ENCODE data around the gene SH3PXD2A.

DNA sequence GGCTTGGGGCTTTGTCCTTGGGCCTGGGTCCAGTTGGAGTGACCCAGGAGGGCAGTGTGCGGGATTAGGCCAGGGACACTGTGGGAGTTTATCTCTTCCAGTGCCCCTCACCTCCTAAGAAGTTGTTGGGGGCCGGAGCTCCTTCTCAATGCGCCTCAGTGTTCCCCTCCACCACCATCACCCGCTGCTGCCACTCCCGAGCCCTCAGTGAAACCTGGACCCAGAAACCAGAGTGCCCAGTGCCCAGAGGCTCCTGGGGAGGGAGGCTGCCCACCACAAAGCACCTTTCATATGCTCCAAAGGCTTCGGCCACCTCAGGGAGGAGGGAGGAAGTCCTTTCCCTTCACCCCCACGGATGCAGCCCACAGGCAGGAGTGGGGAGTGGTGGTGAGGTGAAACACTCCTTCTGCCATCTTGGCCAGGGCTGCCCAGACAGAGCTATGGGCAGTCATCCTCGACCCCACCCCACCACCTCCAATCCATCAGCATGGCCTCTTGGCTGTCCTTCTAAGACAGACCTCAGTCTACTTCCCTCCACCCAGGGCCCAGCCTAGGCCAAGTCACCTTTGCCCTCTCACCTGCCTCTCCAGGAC lies 99.0 kb downstream of the SH3PXD2A start:
- TF ChIP-seq, protein P1, sequence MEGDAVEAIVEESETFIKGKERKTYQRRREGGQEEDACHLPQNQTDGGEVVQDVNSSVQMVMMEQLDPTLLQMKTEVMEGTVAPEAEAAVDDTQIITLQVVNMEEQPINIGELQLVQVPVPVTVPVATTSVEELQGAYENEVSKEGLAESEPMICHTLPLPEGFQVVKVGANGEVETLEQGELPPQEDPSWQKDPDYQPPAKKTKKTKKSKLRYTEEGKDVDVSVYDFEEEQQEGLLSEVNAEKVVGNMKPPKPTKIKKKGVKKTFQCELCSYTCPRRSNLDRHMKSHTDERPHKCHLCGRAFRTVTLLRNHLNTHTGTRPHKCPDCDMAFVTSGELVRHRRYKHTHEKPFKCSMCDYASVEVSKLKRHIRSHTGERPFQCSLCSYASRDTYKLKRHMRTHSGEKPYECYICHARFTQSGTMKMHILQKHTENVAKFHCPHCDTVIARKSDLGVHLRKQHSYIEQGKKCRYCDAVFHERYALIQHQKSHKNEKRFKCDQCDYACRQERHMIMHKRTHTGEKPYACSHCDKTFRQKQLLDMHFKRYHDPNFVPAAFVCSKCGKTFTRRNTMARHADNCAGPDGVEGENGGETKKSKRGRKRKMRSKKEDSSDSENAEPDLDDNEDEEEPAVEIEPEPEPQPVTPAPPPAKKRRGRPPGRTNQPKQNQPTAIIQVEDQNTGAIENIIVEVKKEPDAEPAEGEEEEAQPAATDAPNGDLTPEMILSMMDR (tag by site-specific recombination; IDR thresholded peaks at IDR 0.05): no peak
- TF ChIP-seq ZNF37A (tag by site-specific recombination; IDR thresholded peaks at IDR 0.05) (no peak), ZNF274 (IDR thresholded peaks at IDR 0.05; ENCODE audit: low read length) (no peak), ZNF274 (tag by site-specific recombination; IDR thresholded peaks at IDR 0.05; ENCODE audit: borderline replicate concordance) (no peak), ZNF658 (tag by site-specific recombination; IDR thresholded peaks at IDR 0.05) (no peak), ZBTB21 (tag by site-specific recombination; IDR thresholded peaks at IDR 0.05) (no peak), ZNF785 (tag by site-specific recombination; IDR thresholded peaks at IDR 0.05) (no peak), MYNN (tag by site-specific recombination; IDR thresholded peaks at IDR 0.05; ENCODE audit: borderline replicate concordance) (no peak), KLF16 (tag by site-specific recombination; IDR thresholded peaks at IDR 0.05) (no peak)
- TF ChIP-seq, protein P2, sequence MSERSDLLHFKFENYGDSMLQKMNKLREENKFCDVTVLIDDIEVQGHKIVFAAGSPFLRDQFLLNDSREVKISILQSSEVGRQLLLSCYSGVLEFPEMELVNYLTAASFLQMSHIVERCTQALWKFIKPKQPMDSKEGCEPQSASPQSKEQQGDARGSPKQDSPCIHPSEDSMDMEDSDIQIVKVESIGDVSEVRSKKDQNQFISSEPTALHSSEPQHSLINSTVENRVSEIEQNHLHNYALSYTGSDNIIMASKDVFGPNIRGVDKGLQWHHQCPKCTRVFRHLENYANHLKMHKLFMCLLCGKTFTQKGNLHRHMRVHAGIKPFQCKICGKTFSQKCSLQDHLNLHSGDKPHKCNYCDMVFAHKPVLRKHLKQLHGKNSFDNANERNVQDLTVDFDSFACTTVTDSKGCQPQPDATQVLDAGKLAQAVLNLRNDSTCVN (tag by site-specific recombination; optimal IDR thresholded peaks at IDR 0.05): no peak
- TF ChIP-seq, protein P3, sequence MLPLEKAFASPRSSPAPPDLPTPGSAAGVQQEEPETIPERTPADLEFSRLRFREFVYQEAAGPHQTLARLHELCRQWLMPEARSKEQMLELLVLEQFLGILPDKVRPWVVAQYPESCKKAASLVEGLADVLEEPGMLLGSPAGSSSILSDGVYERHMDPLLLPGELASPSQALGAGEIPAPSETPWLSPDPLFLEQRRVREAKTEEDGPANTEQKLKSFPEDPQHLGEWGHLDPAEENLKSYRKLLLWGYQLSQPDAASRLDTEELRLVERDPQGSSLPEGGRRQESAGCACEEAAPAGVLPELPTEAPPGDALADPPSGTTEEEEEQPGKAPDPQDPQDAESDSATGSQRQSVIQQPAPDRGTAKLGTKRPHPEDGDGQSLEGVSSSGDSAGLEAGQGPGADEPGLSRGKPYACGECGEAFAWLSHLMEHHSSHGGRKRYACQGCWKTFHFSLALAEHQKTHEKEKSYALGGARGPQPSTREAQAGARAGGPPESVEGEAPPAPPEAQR (tag by site-specific recombination; IDR thresholded peaks at IDR 0.05): no peak
